ENCODE data around the gene ZNF324.
"Not testable (repeated sequence)": the region's sequence is repeated elsewhere in the genome, so short reads cannot be mapped to it uniquely, and the experiment has no call there.

Gene ZNF324

GRCh38 chr19:58471736-58472135 lies 4.9 kb downstream of the ZNF324 start:
- no peak for DNase-seq (ENCODE audit: low read depth in 3 of 3)

GRCh38 chr19:58473775-58474174 lies 6.9 kb downstream of the ZNF324 start:
- DNase-seq (ENCODE audit: low read depth in 3 of 3), result no peak

GRCh38 chr19:58474291-58474996 lies 7.6 kb downstream of the ZNF324 start:
- DNase-seq (ENCODE audit: low read depth in 3 of 3), result no peak

GRCh38 chr19:58474997-58475713 lies 8.3 kb downstream of the ZNF324 start:
- DNase-seq (ENCODE audit: low read depth in 3 of 3), result no peak

- DNase-seq (ENCODE audit: low read depth in 3 of 3), result peak; percentile 87 to 93 (median 93)
These were observed 9.0 kb downstream of the ZNF324 start, which contains the start of gene ZNF446 for GRCh38 chr19:58475714-58476497. Gene ZNF446 (plus strand): TSS chr19:58476352. CDS start chr19:58477219, 867 bp downstream.

- DNase-seq (ENCODE audit: low read depth in 3 of 3), result no peak
These were observed 9.7 kb downstream of the ZNF324 start for GRCh38 chr19:58476498-58477015.

GRCh38 chr19:58477130-58477529 lies 10.2 kb downstream of the ZNF324 start:
- no peak for DNase-seq (ENCODE audit: low read depth in 3 of 3)

- no peak for DNase-seq (ENCODE audit: low read depth in 3 of 3)
These were observed 11.0 kb downstream of the ZNF324 start for GRCh38 chr19:58477871-58478270.

- no peak for DNase-seq (ENCODE audit: low read depth in 3 of 3)
These were observed 12.4 kb downstream of the ZNF324 start for GRCh38 chr19:58479303-58479702.

- no peak for DNase-seq (ENCODE audit: low read depth in 3 of 3)
These were observed 13.0 kb downstream of the ZNF324 start for GRCh38 chr19:58479736-58480480.

- no peak for DNase-seq (ENCODE audit: low read depth in 3 of 3)
These were observed 13.6 kb downstream of the ZNF324 start for GRCh38 chr19:58480481-58480830.

GRCh38 chr19:58480831-58481230 lies 14.0 kb downstream of the ZNF324 start:
- no peak for DNase-seq (ENCODE audit: low read depth in 3 of 3)

- DNase-seq (ENCODE audit: low read depth in 3 of 3), result no peak
These were observed 15.5 kb downstream of the ZNF324 start for GRCh38 chr19:58482372-58482771.

GRCh38 chr19:58483776-58484175 lies 16.9 kb downstream of the ZNF324 start:
- no peak for DNase-seq (ENCODE audit: low read depth in 3 of 3)

GRCh38 chr19:58484349-58484748 lies 17.5 kb downstream of the ZNF324 start:
- DNase-seq (ENCODE audit: low read depth in 3 of 3), result not testable (repeated sequence)

- no peak for DNase-seq (ENCODE audit: low read depth in 3 of 3)
These were observed 24.5 kb downstream of the ZNF324 start for GRCh38 chr19:58491393-58491792.

- no peak for DNase-seq (ENCODE audit: low read depth in 3 of 3)
These were observed 25.4 kb downstream of the ZNF324 start for GRCh38 chr19:58492265-58492664.

- DNase-seq (ENCODE audit: low read depth in 3 of 3), result no peak
These were observed 30.8 kb downstream of the ZNF324 start for GRCh38 chr19:58497634-58498170.

GRCh38 chr19:58498316-58499020 lies 31.6 kb downstream of the ZNF324 start:
- DNase-seq (ENCODE audit: low read depth in 3 of 3), result no peak

All from stimulated activated CD4-positive, alpha-beta T cell treated with anti-CD3 and anti-CD28 coated beads, TNF-alpha, amount 100 ng/mL, for 48 hours (primary cell).